ENCODE data around the gene TMEM164.

- TF ChIP-seq ZNF331 (CRISPR knock-in tag; IDR thresholded peaks at IDR 0.05; ENCODE audit: low read depth) (no peak), CTCF (conservative IDR thresholded peaks at IDR 0.05; ENCODE audit: low read depth in 2 of 2) (no peak), POLR2AphosphoS5 (IDR thresholded peaks at IDR 0.05; ENCODE audit: low read depth) (no peak), EZH2 (IDR thresholded peaks at IDR 0.05; ENCODE audit: low read depth, unreplicated experiment) (no peak), NANOG (IDR thresholded peaks at IDR 0.05; ENCODE audit: borderline replicate concordance) (no peak), CREB1 (CRISPR knock-in tag; IDR thresholded peaks at IDR 0.05; ENCODE audit: low read depth) (no peak), EZH2phosphoT487 (IDR thresholded peaks at IDR 0.05; ENCODE audit: unreplicated experiment) (no peak), JUNB (IDR thresholded peaks at IDR 0.05; ENCODE audit: unreplicated experiment) (no peak), ETS1 (IDR thresholded peaks at IDR 0.05) (no peak)
- TF ChIP-seq, protein P1, sequence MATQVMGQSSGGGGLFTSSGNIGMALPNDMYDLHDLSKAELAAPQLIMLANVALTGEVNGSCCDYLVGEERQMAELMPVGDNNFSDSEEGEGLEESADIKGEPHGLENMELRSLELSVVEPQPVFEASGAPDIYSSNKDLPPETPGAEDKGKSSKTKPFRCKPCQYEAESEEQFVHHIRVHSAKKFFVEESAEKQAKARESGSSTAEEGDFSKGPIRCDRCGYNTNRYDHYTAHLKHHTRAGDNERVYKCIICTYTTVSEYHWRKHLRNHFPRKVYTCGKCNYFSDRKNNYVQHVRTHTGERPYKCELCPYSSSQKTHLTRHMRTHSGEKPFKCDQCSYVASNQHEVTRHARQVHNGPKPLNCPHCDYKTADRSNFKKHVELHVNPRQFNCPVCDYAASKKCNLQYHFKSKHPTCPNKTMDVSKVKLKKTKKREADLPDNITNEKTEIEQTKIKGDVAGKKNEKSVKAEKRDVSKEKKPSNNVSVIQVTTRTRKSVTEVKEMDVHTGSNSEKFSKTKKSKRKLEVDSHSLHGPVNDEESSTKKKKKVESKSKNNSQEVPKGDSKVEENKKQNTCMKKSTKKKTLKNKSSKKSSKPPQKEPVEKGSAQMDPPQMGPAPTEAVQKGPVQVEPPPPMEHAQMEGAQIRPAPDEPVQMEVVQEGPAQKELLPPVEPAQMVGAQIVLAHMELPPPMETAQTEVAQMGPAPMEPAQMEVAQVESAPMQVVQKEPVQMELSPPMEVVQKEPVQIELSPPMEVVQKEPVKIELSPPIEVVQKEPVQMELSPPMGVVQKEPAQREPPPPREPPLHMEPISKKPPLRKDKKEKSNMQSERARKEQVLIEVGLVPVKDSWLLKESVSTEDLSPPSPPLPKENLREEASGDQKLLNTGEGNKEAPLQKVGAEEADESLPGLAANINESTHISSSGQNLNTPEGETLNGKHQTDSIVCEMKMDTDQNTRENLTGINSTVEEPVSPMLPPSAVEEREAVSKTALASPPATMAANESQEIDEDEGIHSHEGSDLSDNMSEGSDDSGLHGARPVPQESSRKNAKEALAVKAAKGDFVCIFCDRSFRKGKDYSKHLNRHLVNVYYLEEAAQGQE (IDR thresholded peaks at IDR 0.05; ENCODE audit: unreplicated experiment) = no peak
Measured at GRCh38 chrX:110210417-110211139, 207.7 kb downstream of the TMEM164 start.
